Ascending aorta (tissue), 2 donors: ENCODE data around the gene PCOLCE2. TPM values are rescaled to one million over a fixed set of nuclear protein-coding genes. Genes with fewer than 3 reads are reported as not detected.

Source experiments
- DNase-seq, 2 donors: peaks; one replicate each; pipeline ENCODE4 v3.0.0-alpha.2; 2019; ENCODE audit warnings: low spot score in 2 of 2
- H3K27ac ChIP-seq, 2 donors: fragments of 200-600 bp; sonication (generic); one replicate each; pipeline ENCODE4 v1.5.1; 2016 to 2017; ENCODE audit warnings: mild to moderate bottlenecking in 1 of 2
- H3K27me3 ChIP-seq: fragments of 200-600 bp; sonication (generic); one replicate; pipeline ENCODE4 v1.5.1; 2017
- H3K36me3 ChIP-seq, 2 donors: fragments of 200-600 bp; sonication (generic); one replicate each; pipeline ENCODE4 v1.5.1; 2016
- H3K4me1 ChIP-seq, 2 donors: fragments of 200-600 bp; sonication (generic); one replicate each; pipeline ENCODE4 v1.5.1; 2016 to 2017; ENCODE audit warnings: mild to moderate bottlenecking in 1 of 2
- H3K4me3 ChIP-seq, 2 donors: fragments of 200-600 bp; sonication (generic); one replicate each; pipeline ENCODE4 v1.5.1; 2016 to 2017; ENCODE audit warnings: mild to moderate bottlenecking in 1 of 2
- H3K9me3 ChIP-seq, 2 donors: fragments of 200-600 bp; sonication (generic); one replicate each; pipeline ENCODE4 v1.5.1; 2016
- intact Hi-C: fragments of 100-400 bp; cut with DNase I; formaldehyde crosslinking; loops from one replicate; pipeline ENCODE4 v1.15.1; 2023
- total RNA-seq: library from RNA; depleted of rRNA; stranded (reverse); fragments of >200 nt; gene quantifications from one replicate; pipeline ENCODE4 v1.1.0, GENCODE V29; 2016
- TF ChIP-seq, protein P1 (sequence below), 3 experiments: fragments of 200-600 bp in 2 of 3; fragments of 450-650 bp in 1 of 3; sonication (generic) in 2 of 3; IDR thresholded peaks; one replicate each; pipeline ENCODE4 v1.5.1; 2016 to 2019; ENCODE audit warnings: antibody characterized with exemption in 3 of 3, mild to moderate bottlenecking in 1 of 3, moderate library complexity in 1 of 3

Gene PCOLCE2
- total RNA-seq, 1 donor from 2014 or later = 58.1 TPM

DNA sequence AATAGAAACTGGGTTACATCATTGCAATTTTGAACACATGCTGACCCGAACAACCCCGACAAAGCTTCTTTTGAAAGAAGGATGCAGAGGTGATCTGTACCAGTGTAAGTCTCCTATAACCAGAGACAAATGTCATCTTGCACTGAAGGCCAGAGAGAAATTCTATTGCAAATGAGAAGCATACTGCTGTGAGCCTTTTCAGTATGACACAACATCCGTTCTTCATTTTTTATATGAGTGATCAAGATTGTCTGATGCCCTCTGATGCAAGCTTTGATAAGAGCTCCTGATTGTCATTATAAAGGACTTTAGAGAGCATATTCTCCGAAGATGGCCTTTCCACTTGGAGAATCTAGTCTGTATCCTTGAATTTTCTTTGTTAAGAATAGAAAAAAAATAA is 36.9 kb downstream of the PCOLCE2 start:
- no peaks in the 10 kb centered on the region for H3K36me3 ChIP-seq
- H3K27me3 ChIP-seq = no peaks in the 10 kb centered on the region
- H3K9me3 ChIP-seq = no peaks in the 10 kb centered on the region
- no peak for DNase-seq
- no peaks in the 10 kb centered on the region for H3K4me1 ChIP-seq
- no peak overlapping the region for H3K27ac ChIP-seq
- TF ChIP-seq, protein P1, sequence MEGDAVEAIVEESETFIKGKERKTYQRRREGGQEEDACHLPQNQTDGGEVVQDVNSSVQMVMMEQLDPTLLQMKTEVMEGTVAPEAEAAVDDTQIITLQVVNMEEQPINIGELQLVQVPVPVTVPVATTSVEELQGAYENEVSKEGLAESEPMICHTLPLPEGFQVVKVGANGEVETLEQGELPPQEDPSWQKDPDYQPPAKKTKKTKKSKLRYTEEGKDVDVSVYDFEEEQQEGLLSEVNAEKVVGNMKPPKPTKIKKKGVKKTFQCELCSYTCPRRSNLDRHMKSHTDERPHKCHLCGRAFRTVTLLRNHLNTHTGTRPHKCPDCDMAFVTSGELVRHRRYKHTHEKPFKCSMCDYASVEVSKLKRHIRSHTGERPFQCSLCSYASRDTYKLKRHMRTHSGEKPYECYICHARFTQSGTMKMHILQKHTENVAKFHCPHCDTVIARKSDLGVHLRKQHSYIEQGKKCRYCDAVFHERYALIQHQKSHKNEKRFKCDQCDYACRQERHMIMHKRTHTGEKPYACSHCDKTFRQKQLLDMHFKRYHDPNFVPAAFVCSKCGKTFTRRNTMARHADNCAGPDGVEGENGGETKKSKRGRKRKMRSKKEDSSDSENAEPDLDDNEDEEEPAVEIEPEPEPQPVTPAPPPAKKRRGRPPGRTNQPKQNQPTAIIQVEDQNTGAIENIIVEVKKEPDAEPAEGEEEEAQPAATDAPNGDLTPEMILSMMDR (IDR thresholded peaks at IDR 0.05) = no peak
- intact Hi-C loops = no loop called here
- no peak overlapping the region for H3K4me3 ChIP-seq

- H3K36me3 ChIP-seq = no peaks in the 10 kb centered on the region
- no peaks in the 10 kb centered on the region for H3K4me1 ChIP-seq
- H3K9me3 ChIP-seq = no peaks in the 10 kb centered on the region
- H3K4me3 ChIP-seq = no peak overlapping the region
- intact Hi-C loops = no loop called here
- no peak overlapping the region for H3K27ac ChIP-seq
- H3K27me3 ChIP-seq = no peaks in the 10 kb centered on the region
- TF ChIP-seq, protein P1 (IDR thresholded peaks at IDR 0.05) = no peak
- no peak for DNase-seq
Measured at GRCh38 chr3:142850395-142851023, 38.4 kb downstream of the PCOLCE2 start.

GRCh38 chr3:142849148-142849547 is 39.7 kb downstream of the PCOLCE2 start:
- Histone ChIP-seq H3K36me3 (no peaks in the 10 kb centered on the region), H3K4me1 (no peaks in the 10 kb centered on the region), H3K9me3 (no peaks in the 10 kb centered on the region), H3K27me3 (no peaks in the 10 kb centered on the region), H3K4me3 (no peak overlapping the region), H3K27ac (no peak overlapping the region)
- DNase-seq = no peak
- intact Hi-C loops = no loop called here
- TF ChIP-seq, protein P1 (IDR thresholded peaks at IDR 0.05) = no peak

GRCh38 chr3:142846779-142847577 is 41.9 kb downstream of the PCOLCE2 start:
- Histone ChIP-seq H3K27ac (peak overlapping the region in 1 of 2 donors; percentile 52), H3K4me1 (no peaks in the 10 kb centered on the region), H3K27me3 (no peaks in the 10 kb centered on the region), H3K4me3 (no peak overlapping the region), H3K36me3 (no peaks in the 10 kb centered on the region), H3K9me3 (no peaks in the 10 kb centered on the region)
- TF ChIP-seq, protein P1 (IDR thresholded peaks at IDR 0.05) = no peak
- intact Hi-C loops = no loop called here
- no peak for DNase-seq

DNA sequence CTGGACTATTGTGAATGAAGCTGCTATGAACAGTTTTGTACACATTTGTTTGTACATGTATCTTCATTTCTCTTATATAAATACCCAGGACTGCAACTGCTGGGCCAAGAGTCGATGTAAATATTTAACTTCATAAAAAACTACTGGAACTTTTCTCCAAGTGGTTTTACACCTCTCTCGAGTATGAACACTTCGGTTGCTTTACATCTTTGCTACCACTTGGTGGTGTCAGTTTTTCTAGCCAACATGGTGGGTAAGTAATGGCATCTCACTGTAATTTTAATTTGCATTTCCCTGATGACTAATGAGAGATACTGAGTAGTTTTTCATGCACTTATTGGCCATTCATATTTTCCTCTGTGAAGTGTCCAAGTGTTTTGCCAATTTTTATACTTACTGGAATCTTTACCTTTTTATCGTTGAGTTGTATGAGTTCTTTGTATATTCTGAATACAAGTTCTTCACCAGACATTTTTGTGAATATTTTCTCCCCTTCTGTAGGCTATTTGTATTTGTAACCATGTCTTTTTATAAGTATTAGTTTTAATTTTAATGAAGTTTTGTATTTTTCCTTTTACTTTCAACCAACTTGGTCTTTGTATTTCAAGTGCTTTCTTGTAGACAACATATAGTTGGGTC is 44.4 kb downstream of the PCOLCE2 start:
- no peaks in the 10 kb centered on the region for H3K4me1 ChIP-seq
- H3K9me3 ChIP-seq = no peaks in the 10 kb centered on the region
- intact Hi-C loops = no loop called here
- no peak overlapping the region for H3K27ac ChIP-seq
- H3K36me3 ChIP-seq = no peaks in the 10 kb centered on the region
- H3K4me3 ChIP-seq = no peak overlapping the region
- TF ChIP-seq, protein P1 (IDR thresholded peaks at IDR 0.05) = peak in 1 of 3 experiments; percentile 31
- no peak for DNase-seq
- no peaks in the 10 kb centered on the region for H3K27me3 ChIP-seq
